ENCODE results near the gene PDRG1.

- TF ChIP-seq CTCF (IDR thresholded peaks at IDR 0.05; ENCODE audit: low read length), result no peak
- no peak for TF ChIP-seq EZH2 (IDR thresholded peaks at IDR 0.05; ENCODE audit: borderline replicate concordance, low read length)
These were observed 8.8 kb downstream of the PDRG1 start for GRCh38 chr20:31943052-31943471.

Measured in OCI-LY1 (cell line).